ENCODE data around the gene ARL8B.
"Not testable (repeated sequence)": the region's sequence is repeated elsewhere in the genome, so short reads cannot be mapped to it uniquely, and the experiment has no call there.

The ARL8B gene

GRCh38 chr3:5140839-5141238, 18.7 kb downstream of the ARL8B start:
- H3K4me3 ChIP-seq (ENCODE audit: low read depth, low read length) = no peak overlapping the region
- H2AFZ ChIP-seq = no peak overlapping the region
- H3K9me3 ChIP-seq (ENCODE audit: control insufficient read depth, low read length) = no peaks in the 10 kb centered on the region
- no peak for TF ChIP-seq CTCF (IDR thresholded peaks at IDR 0.05)
- H3K4me1 ChIP-seq = peaks cover 4% of the 10 kb centered on the region
- no peak overlapping the region for H3K4me2 ChIP-seq (ENCODE audit: low read length)
- H3K27me3 ChIP-seq (ENCODE audit: control insufficient read depth, insufficient read depth, low read length) = no peaks in the 10 kb centered on the region
- H3K79me2 ChIP-seq = peaks cover 77% of the 10 kb centered on the region
- H3K9ac ChIP-seq = no peak overlapping the region
- H3K27ac ChIP-seq = no peak overlapping the region
- H3K36me3 ChIP-seq (ENCODE audit: control insufficient read depth, insufficient read depth, low read length) = no peaks in the 10 kb centered on the region

DNA sequence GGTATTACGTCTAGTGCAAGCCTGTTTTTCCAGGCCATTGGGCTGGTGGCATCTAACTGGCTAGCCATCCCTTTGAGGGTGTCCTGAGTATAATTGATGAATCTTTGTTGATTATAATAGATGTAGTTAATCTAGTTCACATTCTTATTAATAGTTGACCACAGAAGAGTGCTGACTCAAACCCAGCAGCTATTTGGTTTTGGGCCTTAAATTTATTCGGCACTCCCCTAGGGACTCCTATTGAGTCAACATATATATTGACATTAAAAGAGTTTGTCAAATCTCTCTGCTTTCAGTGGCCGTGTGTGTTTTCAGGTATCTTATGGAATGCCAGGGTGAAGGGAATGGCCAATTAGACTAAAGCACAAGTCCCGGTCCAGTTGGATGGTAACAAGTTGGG, 19.7 kb downstream of the ARL8B start:
- H3K27ac ChIP-seq = no peak overlapping the region
- TF ChIP-seq CTCF (IDR thresholded peaks at IDR 0.05) = no peak
- peaks cover 81% of the 10 kb centered on the region for H3K79me2 ChIP-seq
- no peak overlapping the region for H3K4me3 ChIP-seq (ENCODE audit: low read depth, low read length)
- peaks cover 2% of the 10 kb centered on the region for H3K4me1 ChIP-seq
- no peak overlapping the region for H2AFZ ChIP-seq
- no peaks in the 10 kb centered on the region for H3K9me3 ChIP-seq (ENCODE audit: control insufficient read depth, low read length)
- no peaks in the 10 kb centered on the region for H3K27me3 ChIP-seq (ENCODE audit: control insufficient read depth, insufficient read depth, low read length)
- H3K4me2 ChIP-seq (ENCODE audit: low read length) = no peak overlapping the region
- no peaks in the 10 kb centered on the region for H3K36me3 ChIP-seq (ENCODE audit: control insufficient read depth, insufficient read depth, low read length)
- H3K9ac ChIP-seq = no peak overlapping the region

DNA sequence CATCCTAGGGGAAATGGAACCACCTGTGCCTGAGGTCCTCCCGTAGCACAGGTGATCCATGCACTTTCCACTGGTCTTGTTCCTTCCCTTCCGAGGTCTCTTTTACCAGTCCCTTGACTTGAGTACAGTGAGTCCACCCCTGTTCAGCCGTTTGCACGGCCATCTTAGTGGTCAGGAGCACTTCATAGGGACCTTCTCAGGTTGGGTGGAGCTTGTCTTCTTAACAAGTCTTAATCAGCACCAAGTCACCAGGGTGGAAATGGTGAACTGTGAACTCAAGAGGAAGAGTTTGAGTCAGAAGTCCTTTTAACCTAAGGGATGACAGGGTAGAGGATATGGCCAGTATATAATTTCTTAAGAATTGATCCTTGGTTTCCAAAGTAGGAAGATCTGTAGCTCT, 21.4 kb downstream of the ARL8B start:
- H3K4me2 ChIP-seq (ENCODE audit: low read length) = no peak overlapping the region
- H2AFZ ChIP-seq = no peak overlapping the region
- no peak overlapping the region for H3K9ac ChIP-seq
- H3K9me3 ChIP-seq (ENCODE audit: control insufficient read depth, low read length) = no peaks in the 10 kb centered on the region
- peaks cover 3% of the 10 kb centered on the region for H3K4me1 ChIP-seq
- no peak overlapping the region for H3K27ac ChIP-seq
- H3K79me2 ChIP-seq = peaks cover 88% of the 10 kb centered on the region
- TF ChIP-seq CTCF (IDR thresholded peaks at IDR 0.05) = no peak
- no peaks in the 10 kb centered on the region for H3K27me3 ChIP-seq (ENCODE audit: control insufficient read depth, insufficient read depth, low read length)
- no peak overlapping the region for H3K4me3 ChIP-seq (ENCODE audit: low read depth, low read length)
- no peaks in the 10 kb centered on the region for H3K36me3 ChIP-seq (ENCODE audit: control insufficient read depth, insufficient read depth, low read length)

DNA sequence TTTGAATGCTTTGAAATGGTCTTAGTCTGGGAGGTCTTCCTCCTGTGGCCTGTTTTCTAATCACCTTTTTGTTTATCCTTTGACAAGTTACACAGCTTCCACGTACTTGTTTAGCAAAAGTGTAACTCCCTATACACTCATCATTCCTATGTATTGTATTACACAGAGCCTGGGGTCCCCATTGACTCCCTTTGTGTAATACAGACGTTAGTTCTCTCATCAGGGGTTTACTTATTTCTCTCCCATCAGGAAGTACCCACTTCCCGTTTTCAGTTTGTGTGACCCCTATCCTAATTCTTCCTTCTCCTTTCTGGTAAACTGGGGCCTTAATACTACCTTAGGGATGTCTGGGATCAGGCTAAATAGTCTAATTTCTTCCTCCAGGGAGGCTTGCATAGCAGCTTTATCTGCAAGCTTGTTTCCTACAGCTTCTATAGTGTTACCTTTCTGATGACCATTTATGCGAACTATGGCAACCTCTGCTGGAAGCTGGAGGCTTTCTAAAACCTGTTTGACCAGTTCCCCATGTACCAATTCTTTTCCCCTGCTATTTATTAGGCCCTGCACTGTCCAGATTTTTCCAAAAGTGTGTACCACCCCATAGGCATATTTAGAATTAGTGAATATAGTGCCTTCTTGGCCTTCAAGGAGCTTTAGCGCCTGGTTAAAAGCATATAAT, 22.4 kb downstream of the ARL8B start:
- Histone ChIP-seq H3K36me3 (ENCODE audit: control insufficient read depth, insufficient read depth, low read length) (no peaks in the 10 kb centered on the region), H3K79me2 (peaks cover 93% of the 10 kb centered on the region), H3K27me3 (ENCODE audit: control insufficient read depth, insufficient read depth, low read length) (no peaks in the 10 kb centered on the region), H3K9me3 (ENCODE audit: control insufficient read depth, low read length) (no peaks in the 10 kb centered on the region), H3K27ac (peak overlapping the region; percentile 1), H3K4me3 (ENCODE audit: low read depth, low read length) (no peak overlapping the region), H2AFZ (no peak overlapping the region), H3K4me2 (ENCODE audit: low read length) (peak overlapping the region; percentile 39), H3K4me1 (peaks cover 3% of the 10 kb centered on the region), H3K9ac (no peak overlapping the region)
- no peak for TF ChIP-seq CTCF (IDR thresholded peaks at IDR 0.05)

GRCh38 chr3:5145120-5145519, 23.0 kb downstream of the ARL8B start:
- Histone ChIP-seq H3K27ac (no peak overlapping the region), H3K4me3 (ENCODE audit: low read depth, low read length) (no peak overlapping the region), H3K36me3 (ENCODE audit: control insufficient read depth, insufficient read depth, low read length) (no peaks in the 10 kb centered on the region), H3K4me2 (ENCODE audit: low read length) (peak overlapping the region; percentile 39), H3K79me2 (peaks cover 91% of the 10 kb centered on the region), H2AFZ (no peak overlapping the region), H3K27me3 (ENCODE audit: control insufficient read depth, insufficient read depth, low read length) (no peaks in the 10 kb centered on the region), H3K9me3 (ENCODE audit: control insufficient read depth, low read length) (no peaks in the 10 kb centered on the region), H3K9ac (no peak overlapping the region), H3K4me1 (peaks cover 3% of the 10 kb centered on the region)
- no peak for TF ChIP-seq CTCF (IDR thresholded peaks at IDR 0.05)

- H2AFZ ChIP-seq, H3K4me1 ChIP-seq: not testable (repeated sequence)
Observed at GRCh38 chr3:5147152-5147551, 25.1 kb downstream of the ARL8B start.

More at GRCh38 chr3:5147152-5147551, 25.1 kb downstream of the ARL8B start:
- H3K79me2 ChIP-seq = peaks cover 88% of the 10 kb centered on the region
- not testable (repeated sequence) for H3K36me3 ChIP-seq (ENCODE audit: control insufficient read depth, insufficient read depth, low read length); H3K4me2 ChIP-seq (ENCODE audit: low read length); H3K9ac ChIP-seq; H3K27ac ChIP-seq; H3K9me3 ChIP-seq (ENCODE audit: control insufficient read depth, low read length); H3K4me3 ChIP-seq (ENCODE audit: low read depth, low read length); H3K27me3 ChIP-seq (ENCODE audit: control insufficient read depth, insufficient read depth, low read length)

Measured in parathyroid adenoma (tissue), 2 donors.